Breast epithelium (tissue), 4 donors: Measurements from ENCODE around the gene IFNL2. TPM values are rescaled to one million over a fixed set of nuclear protein-coding genes. Genes with fewer than 3 reads are reported as not detected.

ENCODE experiments used
- DNase-seq, 2 donors: peaks; one replicate each; pipeline ENCODE4 v3.0.0-alpha.2; 2019; ENCODE audit warnings: low spot score in 2 of 2
- H3K27ac ChIP-seq, 2 donors: fragments of 200-600 bp; sonication (generic) in 1 of 2; one replicate each; pipeline ENCODE4 v1.5.1; 2016 to 2019; ENCODE audit warnings: mild to moderate bottlenecking in 1 of 2
- H3K27me3 ChIP-seq, 2 donors: fragments of 200-600 bp; sonication (generic) in 1 of 2; one replicate each; pipeline versions ENCODE4 v1.5.1 to v1.6.0; 2017 to 2019; ENCODE audit warnings: control low read depth in 1 of 2, mild to moderate bottlenecking in 1 of 2
- H3K36me3 ChIP-seq: fragments of 200-600 bp; one replicate; pipeline ENCODE4 v1.5.1; 2019
- H3K4me1 ChIP-seq, 2 donors: fragments of 200-600 bp; sonication (generic); one replicate each; pipeline ENCODE4 v1.5.1; 2016 to 2019; ENCODE audit warnings: control low read depth in 1 of 2
- H3K4me3 ChIP-seq, 3 donors: fragments of 200-600 bp; sonication (generic); 1 replicate in 2 of 3; 2 replicates in 1 of 3; pipeline ENCODE4 v1.5.1; 2016 to 2019; ENCODE audit warnings: mild to moderate bottlenecking in 3 of 3, moderate library complexity in 2 of 3
- H3K9me3 ChIP-seq, 2 donors: fragments of 200-600 bp; sonication (generic) in 1 of 2; one replicate each; pipeline ENCODE4 v1.5.1; 2016 to 2019; ENCODE audit warnings: control low read depth in 1 of 2
- CTCF ChIP-seq, 3 donors: fragments of 450-650 bp; IDR thresholded peaks; one replicate each; pipeline ENCODE4 v1.5.1; 2016 to 2017; ENCODE audit warnings: antibody characterized with exemption in 3 of 3, mild to moderate bottlenecking in 3 of 3, moderate library complexity in 3 of 3
- POLR2A ChIP-seq: fragments of 450-650 bp; IDR thresholded peaks from one replicate; pipeline ENCODE4 v1.6.1; 2016; ENCODE audit warnings: antibody characterized with exemption, mild to moderate bottlenecking, moderate library complexity
- POLR2AphosphoS5 ChIP-seq, 3 donors: sonication (generic); formaldehyde crosslinking; IDR thresholded peaks; one replicate each; pipeline ENCODE4 v1.6.1; 2017; ENCODE audit warnings: antibody characterized with exemption in 3 of 3
- intact Hi-C: fragments of 100-400 bp; cut with DNase I; formaldehyde crosslinking; loops from one replicate; pipeline ENCODE4 v1.15.1; 2023; ENCODE audit warnings: low total_unique reads
- total RNA-seq, 3 donors: library from RNA; depleted of rRNA; stranded (reverse); fragments of >200 nt; gene quantifications; one replicate each; pipeline ENCODE4 v1.1.0, GENCODE V29; 2016

IFNL2 gene
- total RNA-seq, 3 donors from 2014 or later = not detected

GRCh38 chr19:39282021-39282420 lies 13.8 kb downstream of the IFNL2 start:
- TF ChIP-seq CTCF (IDR thresholded peaks at IDR 0.05) (no peak), POLR2A (no peak), POLR2AphosphoS5 (IDR thresholded peaks at IDR 0.05) (no peak)
- Histone ChIP-seq H3K4me3 (no peak overlapping the region), H3K27me3 (no peaks in the 10 kb centered on the region), H3K36me3 (no peaks in the 10 kb centered on the region), H3K27ac (no peak overlapping the region), H3K9me3 (peaks cover 2 to 14% of the 10 kb centered on the region in 2 donors), H3K4me1 (no peaks in the 10 kb centered on the region)
- DNase-seq = no peak
- intact Hi-C loops = no loop called here

GRCh38 chr19:39284032-39284431 lies 15.8 kb downstream of the IFNL2 start:
- H3K27me3 ChIP-seq = no peaks in the 10 kb centered on the region
- no peak for DNase-seq
- H3K4me1 ChIP-seq = no peaks in the 10 kb centered on the region
- no peaks in the 10 kb centered on the region for H3K36me3 ChIP-seq
- no peak overlapping the region for H3K4me3 ChIP-seq
- TF ChIP-seq CTCF (IDR thresholded peaks at IDR 0.05) (no peak), POLR2AphosphoS5 (IDR thresholded peaks at IDR 0.05) (no peak), POLR2A (no peak)
- intact Hi-C loops = no loop called here
- H3K27ac ChIP-seq = no peak overlapping the region
- peaks cover 3 to 14% of the 10 kb centered on the region in 2 donors for H3K9me3 ChIP-seq

- Histone ChIP-seq H3K36me3 (no peaks in the 10 kb centered on the region), H3K9me3 (no peaks in the 10 kb centered on the region), H3K27ac (no peak overlapping the region), H3K4me3 (no peak overlapping the region), H3K27me3 (no peaks in the 10 kb centered on the region), H3K4me1 (no peaks in the 10 kb centered on the region)
- DNase-seq = no peak
- intact Hi-C loops = no loop called here
- TF ChIP-seq POLR2AphosphoS5 (IDR thresholded peaks at IDR 0.05) (no peak), CTCF (IDR thresholded peaks at IDR 0.05) (no peak), POLR2A (no peak)
Observed at GRCh38 chr19:39293394-39293793, 25.2 kb downstream of the IFNL2 start.

- intact Hi-C loops = loop anchor here (5.0 kb wide), 1 partner anchor 786 kb away; no protein-coding TSS in a partner anchor
- DNase-seq = no peak
- no peak within 1 kb of the TSS for H3K27ac ChIP-seq
Observed at GRCh38 chr19:39296055-39296645, 28.0 kb downstream of the IFNL2 start, which contains the start of gene IFNL1. TSS of gene IFNL1 (plus strand) at chr19:39296407. CDS start at chr19:39296422, 15 bp downstream.

More at GRCh38 chr19:39296055-39296645, 28.0 kb downstream of the IFNL2 start, which contains the start of gene IFNL1:
- no peaks in the 10 kb centered on the region for H3K4me1 ChIP-seq
- H3K9me3 ChIP-seq = no peaks in the 10 kb centered on the region
- no peaks in the 10 kb centered on the region for H3K36me3 ChIP-seq
- no peak for TF ChIP-seq CTCF (IDR thresholded peaks at IDR 0.05)
- no peak for TF ChIP-seq POLR2A
- TF ChIP-seq POLR2AphosphoS5 (IDR thresholded peaks at IDR 0.05) = no peak
- no peaks in the 10 kb centered on the region for H3K27me3 ChIP-seq
- no peak within 1 kb of the TSS for H3K4me3 ChIP-seq
